ENCODE measurements around the gene JAKMIP2. TPM values are rescaled to one million over a fixed set of nuclear protein-coding genes. Genes with fewer than 3 reads are reported as not detected.

The JAKMIP2 gene
- total RNA-seq, 1 experiment from 2014 or later = not detected

DNA sequence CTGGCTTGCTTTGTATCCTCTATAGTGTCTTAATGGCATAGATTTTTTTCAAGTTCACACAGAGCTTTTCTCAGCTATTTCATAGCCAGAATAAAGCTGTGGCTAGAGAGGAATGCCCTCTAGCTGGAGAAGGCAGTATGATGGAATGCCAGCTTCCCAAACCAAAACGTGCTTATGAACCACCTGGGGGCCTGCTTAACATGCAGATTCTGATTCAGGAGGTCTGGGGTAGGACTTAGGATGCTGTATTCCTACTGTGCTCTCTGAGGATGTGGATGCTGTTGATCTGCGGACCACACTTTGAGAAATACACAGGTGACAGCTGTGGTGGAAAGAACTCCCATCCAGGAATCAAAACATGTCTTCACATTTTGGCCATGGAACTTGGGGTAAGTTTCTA, 222.8 kb downstream of the JAKMIP2 start:
- Histone ChIP-seq H3K9me3 (ENCODE audit: control insufficient read depth in 1 of 2, insufficient read depth in 1 of 2, low read depth in 1 of 2, low read length in 2 of 2) (no peaks in the 10 kb centered on the region), H3K4me3 (replicated peaks in 1 of 2; ENCODE audit: low read depth in 1 of 2, low read length in 2 of 2) (no peak overlapping the region), H3K4me1 (ENCODE audit: control insufficient read depth in 1 of 2, insufficient read depth in 2 of 2, low read length in 2 of 2) (no peaks in the 10 kb centered on the region), H3K79me2 (ENCODE audit: insufficient read depth, low read length) (no peaks in the 10 kb centered on the region), H3K4me2 (ENCODE audit: low read length) (no peak overlapping the region), H2AFZ (ENCODE audit: low read depth, low read length, poor library complexity, severe bottlenecking) (no peak overlapping the region), H3K9ac (ENCODE audit: low read length) (no peak overlapping the region), H3K9me2 (ENCODE audit: insufficient read depth) (no peaks in the 10 kb centered on the region), H4K20me1 (ENCODE audit: insufficient read depth) (no peaks in the 10 kb centered on the region), H3K27ac (ENCODE audit: low read depth, low read length) (no peak overlapping the region), H3K36me3 (ENCODE audit: control insufficient read depth in 1 of 2, insufficient read depth in 2 of 2, low read length in 2 of 2) (no peaks in the 10 kb centered on the region), H3K27me3 (ENCODE audit: insufficient read depth, low read length) (0 out of 2 replicates have a peak, but pooled peaks cover 7% of the 10 kb centered on the region)
- no TSS peak for BruUV-seq (replicated peaks)
- TF ChIP-seq ZFX (IDR thresholded peaks at IDR 0.05) = no peak
- TF ChIP-seq RAD21 (IDR thresholded peaks at IDR 0.05; ENCODE audit: low read depth) = 0 out of 2 replicates have a peak, but pooled peaks have one; percentile 6
- ChIA-PET CTCF (interaction anchor here (1.8 to 2.7 kb wide), 3 partner anchors 18 to 105 kb away, joined by 6 to 12 read pairs (median 12); no protein-coding TSS in a partner anchor), RAD21 (ENCODE audit: low non-redundant PET in 1 of 2, low total read pairs in 2 of 2, uncharacterized antibody in 2 of 2, unreplicated experiment in 2 of 2) (no interaction called here), POLR2A (no interaction called here)
- no peak for ATAC-seq
- no peak for DNase-seq (ENCODE audit: low read depth, low spot score)
- intact Hi-C loops (cut with micrococcal nuclease) = loop anchor here (2.0 kb wide), 1 partner anchor 95 kb away; no protein-coding TSS in a partner anchor

DNA sequence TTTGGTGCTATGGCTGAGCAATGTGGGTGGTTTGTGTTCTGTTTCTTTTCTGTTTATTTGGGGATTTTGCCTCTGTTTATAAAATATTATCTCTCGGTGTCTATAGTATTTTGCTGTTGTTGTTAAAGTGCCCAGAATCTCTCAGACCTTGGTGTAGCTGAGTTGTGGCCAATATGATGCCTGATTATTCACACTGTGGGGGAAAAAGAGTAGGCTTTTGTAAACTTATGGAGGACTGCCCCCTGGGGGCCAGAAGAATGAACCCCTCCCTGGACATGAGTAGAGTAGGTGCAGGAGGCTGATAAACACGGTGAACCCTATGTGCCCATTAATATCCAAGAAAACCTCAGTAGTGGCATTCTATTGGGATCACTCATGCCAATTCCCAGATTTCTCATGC, 223.7 kb downstream of the JAKMIP2 start:
- Histone ChIP-seq H4K20me1 (ENCODE audit: insufficient read depth) (no peaks in the 10 kb centered on the region), H3K4me3 (replicated peaks in 1 of 2; ENCODE audit: low read depth in 1 of 2, low read length in 2 of 2) (no peak overlapping the region), H3K79me2 (ENCODE audit: insufficient read depth, low read length) (no peaks in the 10 kb centered on the region), H3K4me2 (ENCODE audit: low read length) (no peak overlapping the region), H3K27me3 (ENCODE audit: insufficient read depth, low read length) (0 out of 2 replicates have a peak, but pooled peaks cover 7% of the 10 kb centered on the region), H3K9ac (ENCODE audit: low read length) (no peak overlapping the region), H2AFZ (ENCODE audit: low read depth, low read length, poor library complexity, severe bottlenecking) (no peak overlapping the region), H3K9me3 (ENCODE audit: control insufficient read depth in 1 of 2, insufficient read depth in 1 of 2, low read depth in 1 of 2, low read length in 2 of 2) (no peaks in the 10 kb centered on the region), H3K27ac (ENCODE audit: low read depth, low read length) (no peak overlapping the region), H3K36me3 (ENCODE audit: control insufficient read depth in 1 of 2, insufficient read depth in 2 of 2, low read length in 2 of 2) (no peaks in the 10 kb centered on the region), H3K9me2 (ENCODE audit: insufficient read depth) (no peaks in the 10 kb centered on the region), H3K4me1 (ENCODE audit: control insufficient read depth in 1 of 2, insufficient read depth in 2 of 2, low read length in 2 of 2) (no peaks in the 10 kb centered on the region)
- ATAC-seq (peak; percentile 76), DNase-seq (ENCODE audit: low read depth, low spot score) (no peak)
- intact Hi-C loops (cut with micrococcal nuclease) = loop anchor here (2.0 kb wide), 1 partner anchor 94 kb away; no protein-coding TSS in a partner anchor
- ChIA-PET CTCF (interaction anchor here (0.6 to 2.7 kb wide), 5 partner anchors 11 to 334 kb away, joined by 3 to 12 read pairs (median 6); no protein-coding TSS in a partner anchor), RAD21 (ENCODE audit: low non-redundant PET in 1 of 2, low total read pairs in 2 of 2, uncharacterized antibody in 2 of 2, unreplicated experiment in 2 of 2) (no interaction called here), POLR2A (no interaction called here)
- BruUV-seq (replicated peaks) = no TSS peak
- TF ChIP-seq ZFX (IDR thresholded peaks at IDR 0.05) (no peak), SP1 (IDR thresholded peaks at IDR 0.05; ENCODE audit: low read depth) (no peak), SIN3A (IDR thresholded peaks at IDR 0.05; ENCODE audit: low read depth) (no peak), POLR2AphosphoS5 (IDR thresholded peaks at IDR 0.05; ENCODE audit: low read depth, low read length) (no peak), RAD21 (IDR thresholded peaks at IDR 0.05; ENCODE audit: low read depth) (peak; percentile 57), TCF7L2 (IDR thresholded peaks at IDR 0.05; ENCODE audit: borderline replicate concordance, extremely low read depth, insufficient read depth, insufficient read length) (no peak), EZH2 (IDR thresholded peaks at IDR 0.05) (no peak)
- TF ChIP-seq, protein P1, sequence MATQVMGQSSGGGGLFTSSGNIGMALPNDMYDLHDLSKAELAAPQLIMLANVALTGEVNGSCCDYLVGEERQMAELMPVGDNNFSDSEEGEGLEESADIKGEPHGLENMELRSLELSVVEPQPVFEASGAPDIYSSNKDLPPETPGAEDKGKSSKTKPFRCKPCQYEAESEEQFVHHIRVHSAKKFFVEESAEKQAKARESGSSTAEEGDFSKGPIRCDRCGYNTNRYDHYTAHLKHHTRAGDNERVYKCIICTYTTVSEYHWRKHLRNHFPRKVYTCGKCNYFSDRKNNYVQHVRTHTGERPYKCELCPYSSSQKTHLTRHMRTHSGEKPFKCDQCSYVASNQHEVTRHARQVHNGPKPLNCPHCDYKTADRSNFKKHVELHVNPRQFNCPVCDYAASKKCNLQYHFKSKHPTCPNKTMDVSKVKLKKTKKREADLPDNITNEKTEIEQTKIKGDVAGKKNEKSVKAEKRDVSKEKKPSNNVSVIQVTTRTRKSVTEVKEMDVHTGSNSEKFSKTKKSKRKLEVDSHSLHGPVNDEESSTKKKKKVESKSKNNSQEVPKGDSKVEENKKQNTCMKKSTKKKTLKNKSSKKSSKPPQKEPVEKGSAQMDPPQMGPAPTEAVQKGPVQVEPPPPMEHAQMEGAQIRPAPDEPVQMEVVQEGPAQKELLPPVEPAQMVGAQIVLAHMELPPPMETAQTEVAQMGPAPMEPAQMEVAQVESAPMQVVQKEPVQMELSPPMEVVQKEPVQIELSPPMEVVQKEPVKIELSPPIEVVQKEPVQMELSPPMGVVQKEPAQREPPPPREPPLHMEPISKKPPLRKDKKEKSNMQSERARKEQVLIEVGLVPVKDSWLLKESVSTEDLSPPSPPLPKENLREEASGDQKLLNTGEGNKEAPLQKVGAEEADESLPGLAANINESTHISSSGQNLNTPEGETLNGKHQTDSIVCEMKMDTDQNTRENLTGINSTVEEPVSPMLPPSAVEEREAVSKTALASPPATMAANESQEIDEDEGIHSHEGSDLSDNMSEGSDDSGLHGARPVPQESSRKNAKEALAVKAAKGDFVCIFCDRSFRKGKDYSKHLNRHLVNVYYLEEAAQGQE (IDR thresholded peaks at IDR 0.05; ENCODE audit: low read depth) = no peak
- TF ChIP-seq, protein P2, sequence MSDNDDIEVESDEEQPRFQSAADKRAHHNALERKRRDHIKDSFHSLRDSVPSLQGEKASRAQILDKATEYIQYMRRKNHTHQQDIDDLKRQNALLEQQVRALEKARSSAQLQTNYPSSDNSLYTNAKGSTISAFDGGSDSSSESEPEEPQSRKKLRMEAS (IDR thresholded peaks at IDR 0.05) = no peak
- TF ChIP-seq, protein P3, sequence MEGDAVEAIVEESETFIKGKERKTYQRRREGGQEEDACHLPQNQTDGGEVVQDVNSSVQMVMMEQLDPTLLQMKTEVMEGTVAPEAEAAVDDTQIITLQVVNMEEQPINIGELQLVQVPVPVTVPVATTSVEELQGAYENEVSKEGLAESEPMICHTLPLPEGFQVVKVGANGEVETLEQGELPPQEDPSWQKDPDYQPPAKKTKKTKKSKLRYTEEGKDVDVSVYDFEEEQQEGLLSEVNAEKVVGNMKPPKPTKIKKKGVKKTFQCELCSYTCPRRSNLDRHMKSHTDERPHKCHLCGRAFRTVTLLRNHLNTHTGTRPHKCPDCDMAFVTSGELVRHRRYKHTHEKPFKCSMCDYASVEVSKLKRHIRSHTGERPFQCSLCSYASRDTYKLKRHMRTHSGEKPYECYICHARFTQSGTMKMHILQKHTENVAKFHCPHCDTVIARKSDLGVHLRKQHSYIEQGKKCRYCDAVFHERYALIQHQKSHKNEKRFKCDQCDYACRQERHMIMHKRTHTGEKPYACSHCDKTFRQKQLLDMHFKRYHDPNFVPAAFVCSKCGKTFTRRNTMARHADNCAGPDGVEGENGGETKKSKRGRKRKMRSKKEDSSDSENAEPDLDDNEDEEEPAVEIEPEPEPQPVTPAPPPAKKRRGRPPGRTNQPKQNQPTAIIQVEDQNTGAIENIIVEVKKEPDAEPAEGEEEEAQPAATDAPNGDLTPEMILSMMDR (IDR thresholded peaks at IDR 0.05 in 2 of 3, conservative IDR thresholded peaks at IDR 0.05 in 1 of 3; ENCODE audit: borderline replicate concordance in 1 of 3, insufficient read depth in 1 of 3, low read depth in 2 of 3, low read length in 2 of 3) = peak; percentile 35 to 52 (median 46); a peak in 4 of 6 replicates
- TF ChIP-seq, protein P4, sequence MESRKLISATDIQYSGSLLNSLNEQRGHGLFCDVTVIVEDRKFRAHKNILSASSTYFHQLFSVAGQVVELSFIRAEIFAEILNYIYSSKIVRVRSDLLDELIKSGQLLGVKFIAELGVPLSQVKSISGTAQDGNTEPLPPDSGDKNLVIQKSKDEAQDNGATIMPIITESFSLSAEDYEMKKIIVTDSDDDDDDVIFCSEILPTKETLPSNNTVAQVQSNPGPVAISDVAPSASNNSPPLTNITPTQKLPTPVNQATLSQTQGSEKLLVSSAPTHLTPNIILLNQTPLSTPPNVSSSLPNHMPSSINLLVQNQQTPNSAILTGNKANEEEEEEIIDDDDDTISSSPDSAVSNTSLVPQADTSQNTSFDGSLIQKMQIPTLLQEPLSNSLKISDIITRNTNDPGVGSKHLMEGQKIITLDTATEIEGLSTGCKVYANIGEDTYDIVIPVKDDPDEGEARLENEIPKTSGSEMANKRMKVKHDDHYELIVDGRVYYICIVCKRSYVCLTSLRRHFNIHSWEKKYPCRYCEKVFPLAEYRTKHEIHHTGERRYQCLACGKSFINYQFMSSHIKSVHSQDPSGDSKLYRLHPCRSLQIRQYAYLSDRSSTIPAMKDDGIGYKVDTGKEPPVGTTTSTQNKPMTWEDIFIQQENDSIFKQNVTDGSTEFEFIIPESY (IDR thresholded peaks at IDR 0.05; ENCODE audit: extremely low read depth, insufficient replicate concordance, low read length) = no peak

Data from HCT116 (cell line).